ENCODE measurements around the gene POC1A.
A peak's percentile ranks its signal among the peaks of the same experiment; 100 is the strongest.

POC1A gene

DNA sequence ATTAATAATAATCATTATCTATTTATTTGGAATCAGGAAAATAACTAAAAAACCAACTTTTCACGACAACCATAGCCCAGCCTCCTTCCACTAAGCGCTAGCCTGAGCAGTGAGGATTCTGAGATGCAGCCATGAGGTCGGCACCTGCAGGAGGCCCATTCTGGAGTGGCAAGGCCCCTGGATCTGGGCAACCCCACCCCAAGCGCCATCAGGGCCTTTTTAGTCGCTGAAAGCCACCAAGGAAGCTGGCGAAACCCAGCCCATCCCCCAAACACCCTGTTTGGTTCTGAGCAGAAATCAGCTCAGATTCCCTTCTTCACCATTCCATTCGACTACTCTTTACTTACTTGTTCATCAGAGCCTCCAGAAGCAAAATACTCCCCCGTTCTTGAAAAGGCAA lies 29.5 kb downstream of the POC1A start:
- no peak for DNase-seq

- DNase-seq, result no peak
Measured at GRCh38 chr3:52124126-52124525, 30.1 kb downstream of the POC1A start.

DNA sequence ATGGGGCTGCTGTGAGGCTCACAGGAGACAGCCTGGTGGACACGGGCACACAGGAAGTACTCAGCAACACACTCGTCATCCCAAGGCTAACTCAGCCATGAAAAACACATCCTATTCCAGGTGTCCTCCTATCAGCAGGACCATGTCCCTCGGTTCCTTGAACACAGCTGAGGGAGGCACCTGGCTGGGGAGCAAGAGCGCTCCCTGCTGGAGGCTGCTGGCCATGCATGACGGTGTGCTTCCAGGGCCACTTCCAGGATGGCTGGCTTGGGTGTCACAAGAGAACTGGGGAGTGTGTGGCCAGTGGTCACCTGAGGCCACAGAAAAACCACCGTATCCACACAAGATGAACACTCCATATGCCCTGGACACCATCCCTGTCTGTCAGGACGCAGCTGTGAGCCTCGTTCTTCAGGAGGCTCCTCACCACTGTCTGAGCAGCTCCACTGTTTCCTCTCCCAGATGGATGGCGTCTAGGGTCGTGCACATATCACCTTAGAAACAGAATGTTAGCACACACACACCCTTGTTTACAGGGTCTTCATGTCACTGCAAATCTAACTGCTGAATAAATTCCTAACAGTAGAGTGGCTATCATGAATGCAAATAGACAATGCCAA lies 31.0 kb downstream of the POC1A start:
- DNase-seq, result peak; percentile 77

DNA sequence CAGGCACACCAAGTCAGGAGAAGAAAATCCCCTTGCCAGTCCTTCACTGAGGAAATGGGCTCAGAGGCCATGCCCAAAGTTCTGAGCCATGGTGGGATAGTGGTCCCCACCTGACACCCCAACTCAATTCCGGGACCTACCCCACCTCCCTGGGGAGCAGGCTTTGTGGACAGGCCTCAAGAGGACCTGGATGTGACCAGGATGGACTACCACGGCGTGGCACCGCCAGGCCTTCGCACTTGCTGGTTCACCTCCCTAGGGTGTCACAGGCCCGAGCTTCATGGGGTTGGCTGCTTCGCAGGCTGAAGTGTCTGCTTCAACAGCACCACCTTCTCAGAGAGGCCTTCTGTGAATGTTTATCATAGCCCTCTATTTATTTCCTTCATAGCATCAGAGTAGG lies 31.7 kb downstream of the POC1A start:
- no peak for DNase-seq

- no peak for DNase-seq
Measured at GRCh38 chr3:52121813-52122212, 32.4 kb downstream of the POC1A start.

- DNase-seq, result no peak
Measured at GRCh38 chr3:52121464-52121805, 32.8 kb downstream of the POC1A start.

DNA sequence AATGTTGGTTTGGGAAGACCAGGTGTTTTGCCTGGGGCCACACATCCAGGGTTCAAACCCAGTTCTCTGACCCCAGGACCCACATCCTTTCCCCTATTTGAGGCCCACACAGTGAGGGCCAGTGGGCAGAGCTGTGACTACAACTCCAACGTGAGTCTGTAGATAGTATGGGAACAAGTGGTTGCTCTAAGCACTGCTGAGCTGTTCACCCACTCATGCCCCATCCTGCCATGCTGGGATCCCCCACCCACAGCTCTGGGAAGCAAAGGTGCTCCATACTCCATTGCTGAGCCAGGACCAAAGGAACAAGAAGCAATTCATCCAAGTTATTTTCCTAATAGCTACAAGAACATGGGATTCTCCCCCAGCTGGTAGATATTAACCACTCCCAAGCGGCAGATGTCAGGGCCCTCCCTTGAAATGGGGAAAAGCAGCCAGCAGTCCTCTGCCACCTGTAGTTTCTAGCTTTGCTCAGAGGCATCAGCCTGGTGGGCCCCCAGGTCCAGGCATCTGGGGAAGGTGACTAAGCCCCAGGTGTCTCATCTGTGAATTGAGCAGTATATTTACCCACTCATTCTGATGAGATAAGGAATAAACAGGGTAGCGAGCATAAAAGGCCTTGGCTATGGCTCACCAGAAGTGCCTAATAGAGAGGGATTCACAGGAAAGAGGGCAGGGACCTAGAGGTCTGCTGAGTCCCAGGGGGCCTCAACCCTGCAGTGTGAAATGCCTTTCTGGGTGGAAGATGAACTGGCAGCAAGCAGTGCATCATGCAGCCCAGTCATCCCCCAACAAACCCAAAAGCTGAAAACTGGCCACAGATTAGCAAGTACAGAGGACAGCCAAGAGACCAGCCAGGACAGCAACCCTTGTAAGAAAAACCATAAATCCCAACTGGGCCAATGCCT lies 33.4 kb downstream of the POC1A start:
- no peak for DNase-seq

GRCh38 chr3:52119826-52120225 lies 34.4 kb downstream of the POC1A start:
- DNase-seq, result no peak

- DNase-seq, result no peak
Measured at GRCh38 chr3:52119099-52119498, 35.1 kb downstream of the POC1A start.

DNA sequence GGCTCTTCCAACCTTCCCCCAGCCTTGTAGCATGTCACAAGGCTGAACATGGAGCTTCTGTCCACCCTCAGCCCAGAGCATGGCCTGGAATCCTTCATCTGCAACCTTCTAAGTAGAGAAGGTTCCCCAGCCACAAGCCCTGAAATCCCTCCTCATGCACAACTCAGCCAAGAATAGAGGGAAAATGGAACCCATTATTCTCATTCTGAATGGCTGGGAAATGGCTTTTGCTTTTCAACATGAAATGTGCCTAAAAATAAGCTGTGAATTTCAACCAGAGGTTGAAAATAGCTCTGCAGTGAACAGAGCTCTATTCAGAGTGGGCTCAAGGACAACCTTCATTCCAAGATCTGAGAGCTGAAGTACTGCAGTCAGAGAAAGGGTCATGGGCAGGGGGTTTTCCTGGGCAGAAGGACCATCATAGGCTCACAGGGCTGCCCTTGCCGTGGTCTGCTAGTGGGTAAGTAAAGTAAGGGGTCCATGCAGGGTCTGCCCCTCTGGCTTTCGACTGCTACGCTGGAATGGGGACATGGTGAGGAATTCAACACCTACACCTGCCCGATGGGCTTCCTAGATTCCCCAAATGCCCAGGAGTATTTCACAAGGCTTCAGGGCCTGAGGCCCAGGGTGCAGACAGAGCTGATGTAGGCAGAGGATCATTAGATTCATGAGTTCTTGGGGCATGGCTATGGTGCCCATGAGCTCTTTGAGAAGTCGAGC lies 35.9 kb downstream of the POC1A start:
- no peak for DNase-seq

DNA sequence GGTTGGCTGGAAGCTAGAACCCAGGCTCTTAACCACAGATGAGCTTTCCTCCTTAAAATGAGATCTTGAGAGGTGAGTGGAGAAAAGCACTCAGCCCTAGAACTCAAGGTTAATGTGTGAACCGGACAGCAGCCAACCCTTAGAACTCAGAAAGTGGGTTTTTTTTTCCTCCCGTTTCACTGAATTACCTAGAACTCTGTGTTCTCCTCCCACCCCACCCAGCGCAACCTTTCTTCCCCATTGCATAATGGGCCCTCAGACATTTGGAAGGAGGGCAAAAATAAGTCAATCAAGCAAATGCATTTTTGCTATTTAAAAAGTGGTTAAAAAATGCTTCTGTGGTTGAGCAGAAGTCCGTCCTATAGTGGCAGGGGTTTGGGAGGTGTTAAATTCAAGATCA lies 36.7 kb downstream of the POC1A start:
- DNase-seq, result no peak

DNA sequence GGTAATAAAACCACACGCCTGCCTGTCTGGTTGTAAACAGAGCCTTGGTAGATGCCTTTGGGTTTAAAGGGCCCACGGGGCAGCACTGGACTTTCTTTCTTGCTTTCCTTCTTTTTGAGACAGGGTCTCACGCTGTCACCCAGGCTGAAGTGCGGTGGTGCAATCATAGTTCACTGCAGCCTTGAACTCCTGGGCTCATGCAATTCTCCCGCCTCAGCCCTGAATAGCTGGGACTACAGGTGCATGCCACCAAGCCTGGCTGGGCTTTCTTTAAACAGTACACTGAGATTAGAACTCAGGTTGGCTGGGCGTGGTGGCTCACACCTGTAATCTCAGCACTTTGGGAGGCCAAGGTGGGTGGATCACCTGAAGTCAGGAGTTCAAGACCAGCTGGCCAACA lies 42.2 kb downstream of the POC1A start:
- DNase-seq, result no peak

DNA sequence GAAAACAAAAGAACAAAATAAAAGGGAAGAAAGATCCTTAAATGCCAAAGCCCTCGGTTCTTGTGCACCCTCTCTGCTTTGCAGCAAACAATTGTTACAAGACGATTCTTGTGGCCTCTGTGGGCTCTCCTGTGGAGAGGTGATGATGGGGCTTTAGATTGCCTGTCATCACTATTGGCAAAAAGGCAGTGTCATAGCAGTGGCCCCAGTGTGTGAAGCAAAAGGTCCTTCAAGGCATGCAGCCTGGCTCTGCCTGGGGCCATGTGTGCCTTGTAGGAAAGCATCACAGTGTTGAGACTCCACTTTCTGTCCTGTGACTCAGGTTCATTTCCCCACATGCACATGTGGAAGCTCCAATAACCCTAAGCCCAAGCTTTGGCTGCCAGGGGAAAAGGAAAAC lies 43.7 kb downstream of the POC1A start:
- DNase-seq, result no peak

GRCh38 chr3:52109611-52110301 lies 44.5 kb downstream of the POC1A start:
- no peak for DNase-seq

GRCh38 chr3:52108302-52109232 lies 45.7 kb downstream of the POC1A start:
- DNase-seq, result no peak

DNA sequence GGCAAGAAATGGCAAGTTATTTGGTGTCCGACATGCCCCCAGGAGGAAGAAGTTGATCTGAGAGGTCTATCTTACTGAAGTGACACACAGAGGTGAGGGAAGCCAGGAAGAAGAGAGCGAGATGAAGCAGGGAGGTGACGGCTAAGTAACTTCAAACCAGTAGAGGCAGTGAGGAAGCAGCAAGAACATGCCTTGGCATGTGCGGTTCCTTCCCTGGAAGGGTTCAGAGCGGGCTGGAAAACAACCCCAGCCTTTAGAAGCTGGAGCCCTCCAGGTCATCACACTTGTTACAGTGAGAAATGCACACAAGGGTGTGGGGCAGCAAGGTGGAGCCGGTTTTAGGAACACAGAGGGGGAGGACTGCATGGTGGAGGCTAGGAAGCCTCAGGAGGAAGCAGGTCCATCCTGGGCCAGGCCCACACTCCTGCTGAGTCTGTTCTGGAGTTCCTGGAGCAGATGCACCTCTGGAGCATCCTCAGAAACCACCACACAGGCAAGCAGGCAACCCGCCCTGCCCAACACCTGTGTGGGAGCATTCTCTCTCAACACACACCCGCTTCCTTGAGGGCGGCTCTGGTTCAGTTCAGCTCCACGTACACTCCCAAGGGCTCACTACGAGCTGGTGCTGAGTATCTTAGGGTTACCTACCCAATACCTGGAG lies 47.1 kb downstream of the POC1A start:
- DNase-seq, result no peak

DNA sequence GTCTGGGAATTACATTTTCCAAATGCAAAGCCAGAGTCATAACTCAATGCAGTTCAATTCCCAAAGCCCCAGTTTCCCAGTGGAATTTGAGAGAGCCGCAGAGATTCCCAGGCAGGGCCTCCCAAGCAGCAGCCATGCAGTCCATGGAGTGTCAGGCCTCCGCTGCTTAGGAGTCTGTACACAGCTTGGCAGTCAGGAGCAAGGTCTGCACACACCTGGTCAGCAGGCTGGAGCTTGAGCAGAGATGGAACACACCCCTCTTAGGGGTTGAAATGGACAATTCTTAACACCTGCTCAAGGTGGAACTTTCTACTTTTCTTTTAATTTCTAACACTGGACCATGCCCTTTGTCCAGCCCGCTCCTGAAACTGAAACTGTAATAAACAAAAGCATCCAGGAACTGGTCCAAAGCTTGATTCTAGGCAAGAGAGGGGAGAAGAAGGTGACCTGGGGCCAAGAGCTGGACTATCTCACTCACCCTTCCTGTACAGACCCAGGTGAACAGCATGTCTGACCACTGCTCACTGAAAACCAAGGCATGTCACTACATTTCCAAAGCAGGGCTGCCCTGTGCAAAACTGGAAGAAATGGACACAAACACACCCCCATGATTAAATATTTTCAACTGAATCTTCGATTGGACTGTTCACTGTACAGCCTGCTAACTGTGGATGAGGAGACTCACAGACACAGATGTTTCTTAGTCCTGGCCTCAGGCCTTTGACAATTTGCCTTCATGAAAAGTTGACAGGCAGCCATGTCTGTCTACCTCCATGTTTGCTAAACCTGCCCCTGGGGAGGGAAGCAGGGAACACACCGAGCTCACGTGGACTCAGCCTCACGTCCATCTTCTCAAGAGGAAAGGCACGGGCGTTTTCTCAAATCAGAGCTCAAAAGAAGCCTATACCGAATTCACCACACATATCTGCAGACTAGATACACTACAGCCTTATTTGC lies 49.3 kb downstream of the POC1A start:
- DNase-seq, result no peak

DNA sequence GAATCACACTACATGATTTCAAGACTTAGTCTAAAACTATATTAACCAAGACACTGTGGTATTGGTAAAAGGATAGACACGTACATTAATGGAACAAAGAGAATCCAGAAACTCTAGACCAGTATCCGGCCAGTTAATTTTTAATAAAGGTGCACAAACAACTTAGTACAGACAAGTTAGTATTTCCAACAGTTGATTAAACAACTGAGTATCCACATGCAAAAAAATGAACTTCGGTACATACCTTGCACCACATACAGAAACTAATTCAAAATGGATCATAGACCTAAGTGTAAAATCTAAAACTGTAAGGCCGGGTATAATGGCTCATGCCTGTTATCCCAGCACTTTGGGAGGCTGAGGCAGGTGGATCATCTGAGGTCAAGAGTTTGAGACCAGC lies 51.3 kb downstream of the POC1A start:
- no peak for DNase-seq

- DNase-seq, result no peak
Measured at GRCh38 chr3:52099001-52099401, 55.2 kb downstream of the POC1A start.

GRCh38 chr3:52097851-52098507 lies 56.2 kb downstream of the POC1A start:
- no peak for DNase-seq

All from activated CD4-positive, alpha-beta T cell treated with anti-CD3 and anti-CD28 coated beads, Interleukin-10, Interleukin-2, amounts not matched to agents 100 ng/mL and 50 ng/mL, durations not matched to agents 16 hours and 8 hours (primary cell).